Measurements from ENCODE around the gene TMEM120A. TPM values are rescaled to one million over a fixed set of nuclear protein-coding genes. Genes with fewer than 3 reads are reported as not detected.

TMEM120A gene
- total and polyA plus RNA-seq, 2 experiments from 2014 or later: 12.7 to 22.3 TPM

DNA sequence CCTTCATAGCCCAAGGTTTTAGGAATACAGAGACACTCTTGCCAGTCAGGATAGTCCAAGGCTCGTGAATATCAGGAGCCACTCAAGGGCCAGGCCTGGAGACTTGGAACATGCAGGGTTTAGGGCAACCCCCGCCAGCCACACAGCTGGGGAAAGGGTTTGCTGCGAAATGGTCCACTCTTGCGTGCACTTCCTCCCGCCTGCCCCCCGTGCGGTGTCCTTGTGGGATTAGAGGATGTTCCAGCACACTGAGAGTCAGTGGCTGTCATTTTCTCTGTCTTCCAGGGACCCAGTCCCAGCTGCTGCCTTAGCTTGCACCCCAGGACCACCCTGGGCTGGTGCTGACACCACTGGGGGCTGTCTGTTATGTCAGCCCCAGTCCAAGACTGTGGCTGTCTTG lies 41.0 kb downstream of the TMEM120A start:
- 0 out of 2 replicates have a peak, but pooled peaks cover 4% of the 10 kb centered on the region for H3F3A ChIP-seq (replicated peaks; ENCODE audit: low read depth)
- no peaks in the 10 kb centered on the region for H3K9me2 ChIP-seq (ENCODE audit: insufficient read depth)
- no peak overlapping the region for H3K4me3 ChIP-seq
- H4K20me1 ChIP-seq (replicated peaks; ENCODE audit: insufficient read depth): peaks cover 11% of the 10 kb centered on the region; the same call in 1 of the 2 replicates
- peaks cover 5% of the 10 kb centered on the region for H3K4me1 ChIP-seq (ENCODE audit: insufficient read depth)
- H3K4me3 Mint-ChIP-seq: no peak overlapping the region
- no peak overlapping the region for H3K27ac ChIP-seq (ENCODE audit: low read depth)
- peaks cover 2% of the 10 kb centered on the region for H3K27me3 Mint-ChIP-seq (ENCODE audit: insufficient read depth, low read depth, poor library complexity)
- H3K27ac Mint-ChIP-seq: no peak overlapping the region
- no peak for DNase-seq (ENCODE audit: low spot score)
- no peak overlapping the region for H3K4me2 ChIP-seq
- H3K79me2 ChIP-seq (replicated peaks; ENCODE audit: insufficient read depth): peaks cover 26% of the 10 kb centered on the region
- H3K36me3 ChIP-seq (ENCODE audit: insufficient read depth): peaks cover 11% of the 10 kb centered on the region
- peaks cover 40% of the 10 kb centered on the region for H3K36me3 Mint-ChIP-seq (ENCODE audit: low read depth)
- TF ChIP-seq POLR2AphosphoS5 (IDR thresholded peaks at IDR 0.05; ENCODE audit: low read depth) (no peak), ZNF114 (CRISPR knock-in tag; IDR thresholded peaks at IDR 0.05) (no peak), EZH2phosphoT487 (IDR thresholded peaks at IDR 0.05; ENCODE audit: unreplicated experiment) (no peak)
- H3K9me3 Mint-ChIP-seq: peaks cover 6% of the 10 kb centered on the region
- H3K27me3 ChIP-seq (ENCODE audit: insufficient read depth): no peaks in the 10 kb centered on the region
- peaks cover 12% of the 10 kb centered on the region for H3K4me1 Mint-ChIP-seq
- no peak overlapping the region for H2AFZ ChIP-seq
- ATAC-seq: no peak

DNA sequence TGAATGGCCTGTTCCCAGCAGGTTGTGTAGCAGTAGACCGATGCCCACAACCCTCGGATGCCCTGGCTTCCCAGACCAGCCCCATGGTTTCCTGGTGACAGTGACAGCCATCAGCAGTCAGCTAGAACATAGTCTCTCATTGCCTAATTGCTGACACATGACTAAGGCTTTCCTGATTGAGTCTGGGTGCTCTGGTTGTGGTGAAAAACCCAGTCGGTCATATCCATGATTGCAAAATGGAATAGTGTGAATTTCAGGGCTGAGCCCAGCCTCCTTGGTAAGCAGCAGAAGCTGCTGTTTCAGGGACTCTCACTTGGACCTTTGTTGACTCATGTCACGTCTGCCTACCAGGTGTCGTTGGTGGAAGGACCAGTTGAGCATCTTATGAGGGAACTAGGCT lies 42.9 kb downstream of the TMEM120A start:
- ATAC-seq (no peak), DNase-seq (ENCODE audit: low spot score) (no peak)
- H3K9me3 Mint-ChIP-seq: peaks cover 6% of the 10 kb centered on the region
- Histone ChIP-seq H3K4me3 (no peak overlapping the region), H3K4me2 (no peak overlapping the region), H3F3A (replicated peaks; ENCODE audit: low read depth) (no peaks in the 10 kb centered on the region), H3K36me3 (ENCODE audit: insufficient read depth) (peaks cover 6% of the 10 kb centered on the region; the same call in 1 of the 2 replicates), H2AFZ (no peak overlapping the region), H4K20me1 (replicated peaks; ENCODE audit: insufficient read depth) (peaks cover 17% of the 10 kb centered on the region; the same call in 1 of the 2 replicates), H3K79me2 (replicated peaks; ENCODE audit: insufficient read depth) (peaks cover 45% of the 10 kb centered on the region), H3K27ac (ENCODE audit: low read depth) (no peak overlapping the region), H3K9me2 (ENCODE audit: insufficient read depth) (no peaks in the 10 kb centered on the region), H3K27me3 (ENCODE audit: insufficient read depth) (no peaks in the 10 kb centered on the region), H3K4me1 (ENCODE audit: insufficient read depth) (no peaks in the 10 kb centered on the region)
- peaks cover 3% of the 10 kb centered on the region; the same call in 1 of the 3 replicates for H3K4me1 Mint-ChIP-seq
- H3K36me3 Mint-ChIP-seq (ENCODE audit: low read depth): peaks cover 26% of the 10 kb centered on the region
- peaks cover 2% of the 10 kb centered on the region for H3K27me3 Mint-ChIP-seq (ENCODE audit: insufficient read depth, low read depth, poor library complexity)
- H3K27ac Mint-ChIP-seq: no peak overlapping the region
- TF ChIP-seq ZNF331 (CRISPR knock-in tag; IDR thresholded peaks at IDR 0.05; ENCODE audit: low read depth) (no peak), STAT1 (IDR thresholded peaks at IDR 0.05; ENCODE audit: unreplicated experiment) (no peak), NANOG (IDR thresholded peaks at IDR 0.05; ENCODE audit: borderline replicate concordance) (no peak), JUNB (IDR thresholded peaks at IDR 0.05; ENCODE audit: unreplicated experiment) (no peak), CREB1 (CRISPR knock-in tag; IDR thresholded peaks at IDR 0.05; ENCODE audit: low read depth) (no peak), EZH2 (IDR thresholded peaks at IDR 0.05; ENCODE audit: low read depth, unreplicated experiment) (no peak), EZH2phosphoT487 (IDR thresholded peaks at IDR 0.05; ENCODE audit: unreplicated experiment) (no peak), POLR2AphosphoS5 (IDR thresholded peaks at IDR 0.05; ENCODE audit: low read depth) (no peak)
- TF ChIP-seq, protein P1, sequence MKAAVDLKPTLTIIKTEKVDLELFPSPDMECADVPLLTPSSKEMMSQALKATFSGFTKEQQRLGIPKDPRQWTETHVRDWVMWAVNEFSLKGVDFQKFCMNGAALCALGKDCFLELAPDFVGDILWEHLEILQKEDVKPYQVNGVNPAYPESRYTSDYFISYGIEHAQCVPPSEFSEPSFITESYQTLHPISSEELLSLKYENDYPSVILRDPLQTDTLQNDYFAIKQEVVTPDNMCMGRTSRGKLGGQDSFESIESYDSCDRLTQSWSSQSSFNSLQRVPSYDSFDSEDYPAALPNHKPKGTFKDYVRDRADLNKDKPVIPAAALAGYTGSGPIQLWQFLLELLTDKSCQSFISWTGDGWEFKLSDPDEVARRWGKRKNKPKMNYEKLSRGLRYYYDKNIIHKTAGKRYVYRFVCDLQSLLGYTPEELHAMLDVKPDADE (IDR thresholded peaks at IDR 0.05): no peak
- TF ChIP-seq, protein P2, sequence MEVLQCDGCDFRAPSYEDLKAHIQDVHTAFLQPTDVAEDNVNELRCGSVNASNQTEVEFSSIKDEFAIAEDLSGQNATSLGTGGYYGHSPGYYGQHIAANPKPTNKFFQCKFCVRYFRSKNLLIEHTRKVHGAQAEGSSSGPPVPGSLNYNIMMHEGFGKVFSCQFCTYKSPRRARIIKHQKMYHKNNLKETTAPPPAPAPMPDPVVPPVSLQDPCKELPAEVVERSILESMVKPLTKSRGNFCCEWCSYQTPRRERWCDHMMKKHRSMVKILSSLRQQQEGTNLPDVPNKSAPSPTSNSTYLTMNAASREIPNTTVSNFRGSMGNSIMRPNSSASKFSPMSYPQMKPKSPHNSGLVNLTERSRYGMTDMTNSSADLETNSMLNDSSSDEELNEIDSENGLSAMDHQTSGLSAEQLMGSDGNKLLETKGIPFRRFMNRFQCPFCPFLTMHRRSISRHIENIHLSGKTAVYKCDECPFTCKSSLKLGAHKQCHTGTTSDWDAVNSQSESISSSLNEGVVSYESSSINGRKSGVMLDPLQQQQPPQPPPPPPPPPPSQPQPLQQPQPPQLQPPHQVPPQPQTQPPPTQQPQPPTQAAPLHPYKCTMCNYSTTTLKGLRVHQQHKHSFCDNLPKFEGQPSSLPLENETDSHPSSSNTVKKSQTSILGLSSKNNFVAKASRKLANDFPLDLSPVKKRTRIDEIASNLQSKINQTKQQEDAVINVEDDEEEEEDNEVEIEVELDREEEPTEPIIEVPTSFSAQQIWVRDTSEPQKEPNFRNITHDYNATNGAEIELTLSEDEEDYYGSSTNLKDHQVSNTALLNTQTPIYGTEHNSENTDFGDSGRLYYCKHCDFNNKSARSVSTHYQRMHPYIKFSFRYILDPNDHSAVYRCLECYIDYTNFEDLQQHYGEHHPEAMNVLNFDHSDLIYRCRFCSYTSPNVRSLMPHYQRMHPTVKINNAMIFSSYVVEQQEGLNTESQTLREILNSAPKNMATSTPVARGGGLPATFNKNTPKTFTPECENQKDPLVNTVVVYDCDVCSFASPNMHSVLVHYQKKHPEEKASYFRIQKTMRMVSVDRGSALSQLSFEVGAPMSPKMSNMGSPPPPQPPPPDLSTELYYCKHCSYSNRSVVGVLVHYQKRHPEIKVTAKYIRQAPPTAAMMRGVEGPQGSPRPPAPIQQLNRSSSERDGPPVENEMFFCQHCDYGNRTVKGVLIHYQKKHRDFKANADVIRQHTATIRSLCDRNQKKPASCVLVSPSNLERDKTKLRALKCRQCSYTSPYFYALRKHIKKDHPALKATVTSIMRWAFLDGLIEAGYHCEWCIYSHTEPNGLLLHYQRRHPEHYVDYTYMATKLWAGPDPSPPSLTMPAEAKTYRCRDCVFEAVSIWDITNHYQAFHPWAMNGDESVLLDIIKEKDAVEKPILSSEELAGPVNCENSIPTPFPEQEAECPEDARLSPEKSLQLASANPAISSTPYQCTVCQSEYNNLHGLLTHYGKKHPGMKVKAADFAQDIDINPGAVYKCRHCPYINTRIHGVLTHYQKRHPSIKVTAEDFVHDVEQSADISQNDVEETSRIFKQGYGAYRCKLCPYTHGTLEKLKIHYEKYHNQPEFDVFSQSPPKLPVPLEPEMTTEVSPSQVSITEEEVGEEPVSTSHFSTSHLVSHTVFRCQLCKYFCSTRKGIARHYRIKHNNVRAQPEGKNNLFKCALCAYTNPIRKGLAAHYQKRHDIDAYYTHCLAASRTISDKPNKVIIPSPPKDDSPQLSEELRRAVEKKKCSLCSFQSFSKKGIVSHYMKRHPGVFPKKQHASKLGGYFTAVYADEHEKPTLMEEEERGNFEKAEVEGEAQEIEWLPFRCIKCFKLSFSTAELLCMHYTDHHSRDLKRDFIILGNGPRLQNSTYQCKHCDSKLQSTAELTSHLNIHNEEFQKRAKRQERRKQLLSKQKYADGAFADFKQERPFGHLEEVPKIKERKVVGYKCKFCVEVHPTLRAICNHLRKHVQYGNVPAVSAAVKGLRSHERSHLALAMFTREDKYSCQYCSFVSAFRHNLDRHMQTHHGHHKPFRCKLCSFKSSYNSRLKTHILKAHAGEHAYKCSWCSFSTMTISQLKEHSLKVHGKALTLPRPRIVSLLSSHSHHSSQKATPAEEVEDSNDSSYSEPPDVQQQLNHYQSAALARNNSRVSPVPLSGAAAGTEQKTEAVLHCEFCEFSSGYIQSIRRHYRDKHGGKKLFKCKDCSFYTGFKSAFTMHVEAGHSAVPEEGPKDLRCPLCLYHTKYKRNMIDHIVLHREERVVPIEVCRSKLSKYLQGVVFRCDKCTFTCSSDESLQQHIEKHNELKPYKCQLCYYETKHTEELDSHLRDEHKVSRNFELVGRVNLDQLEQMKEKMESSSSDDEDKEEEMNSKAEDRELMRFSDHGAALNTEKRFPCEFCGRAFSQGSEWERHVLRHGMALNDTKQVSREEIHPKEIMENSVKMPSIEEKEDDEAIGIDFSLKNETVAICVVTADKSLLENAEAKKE (CRISPR knock-in tag; IDR thresholded peaks at IDR 0.05): no peak
- H3K4me3 Mint-ChIP-seq: no peak overlapping the region

Data from GM23338 (cell line).